GM13977 (cell line): ENCODE results near the gene TRAIP.

Source experiments
- DNase-seq: peaks from one replicate; pipeline ENCODE4 v3.0.0; 2012; ENCODE audit warnings: low spot score
- CTCF ChIP-seq: IDR thresholded peaks from 2 replicates; pipeline ENCODE4 v1.5.1; 2012; ENCODE audit warnings: mild to moderate bottlenecking, control low read depth; ENCODE audit not compliant: insufficient read depth; ENCODE audit errors: extremely low read depth, missing control alignments
- in situ Hi-C: fragments of 300-500 bp; cut with MboI; formaldehyde crosslinking; loops from one replicate; pipeline ENCODE4 v1.12.0; 2022; ENCODE audit warnings: low sequenced_read_pairs, low pct_unique_long_range_greater_than_20kb, mixed read lengths, inconsistent platforms; ENCODE audit not compliant: unreplicated experiment

TRAIP gene

GRCh38 chr3:49793486-49794085 lies 62.8 kb downstream of the TRAIP start:
- in situ Hi-C loops = no loop called here
- no peak for DNase-seq
- TF ChIP-seq CTCF = no peak

GRCh38 chr3:49792371-49793150 lies 63.8 kb downstream of the TRAIP start:
- no peak for DNase-seq
- in situ Hi-C loops = no loop called here
- TF ChIP-seq CTCF = no peak

- in situ Hi-C loops = no loop called here
- TF ChIP-seq CTCF = no peak
- DNase-seq = no peak
Observed at GRCh38 chr3:49791571-49791970, 64.8 kb downstream of the TRAIP start.

GRCh38 chr3:49790626-49791411 lies 65.5 kb downstream of the TRAIP start:
- no peak for TF ChIP-seq CTCF
- in situ Hi-C loops = no loop called here
- no peak for DNase-seq

- DNase-seq = no peak
- in situ Hi-C loops = no loop called here
- no peak for TF ChIP-seq CTCF
Observed at GRCh38 chr3:49788056-49788455, 68.3 kb downstream of the TRAIP start.

GRCh38 chr3:49787536-49787935 lies 68.8 kb downstream of the TRAIP start:
- in situ Hi-C loops = no loop called here
- no peak for TF ChIP-seq CTCF
- DNase-seq = no peak
